Measurements from ENCODE around the gene TBC1D14. TPM values are rescaled to one million over a fixed set of nuclear protein-coding genes. Genes with fewer than 3 reads are reported as not detected.

Gene TBC1D14
- total RNA-seq, 8 experiments from 2014 or later = 35.9 to 76.1 (median 49.8) TPM

DNA sequence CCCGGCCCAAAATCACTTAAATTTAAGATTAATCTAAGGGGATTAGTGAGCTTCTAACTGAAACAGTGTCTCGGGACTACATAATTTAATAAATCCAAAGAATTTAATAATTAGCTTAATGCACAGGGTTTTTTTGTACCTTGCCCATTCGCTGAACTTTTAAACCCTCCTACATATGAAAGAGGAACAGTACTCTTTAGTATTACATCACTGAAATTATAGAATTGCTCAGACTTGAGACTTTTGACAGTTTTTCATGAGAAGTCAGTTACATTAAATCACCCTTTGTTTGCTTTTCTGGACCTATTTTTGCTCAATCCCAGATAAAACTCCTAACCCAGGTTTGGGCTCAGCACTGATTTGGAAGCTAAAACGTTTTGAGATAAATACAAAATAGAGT is 131.1 kb downstream of the TBC1D14 start:
- in situ Hi-C loops (cut with MboI; ENCODE audit: low pct_unique_long_range_greater_than_20kb in 2 of 9, low sequenced_read_pairs in 9 of 9, unreplicated experiment in 9 of 9) = loop anchor here in 1 of 9 experiments (25.0 kb wide), 1 partner anchor 328 kb away; the partner anchor contains the start of genes BLOC1S4 and MRFAP1L1
- Histone ChIP-seq H3K4me3 (no peak overlapping the region), H3K4me1 (replicated peaks in 1 of 2) (peaks cover 17 to 20% of the 10 kb centered on the region in 2 donors), H3K27ac (no peak overlapping the region)
- no peak for ATAC-seq (replicated peaks in 6 of 8)
- WGBS, 10 experiments = 40 to 100% (median 79%) methylated on average over 1 to 4 of the region's 4 CpGs

DNA sequence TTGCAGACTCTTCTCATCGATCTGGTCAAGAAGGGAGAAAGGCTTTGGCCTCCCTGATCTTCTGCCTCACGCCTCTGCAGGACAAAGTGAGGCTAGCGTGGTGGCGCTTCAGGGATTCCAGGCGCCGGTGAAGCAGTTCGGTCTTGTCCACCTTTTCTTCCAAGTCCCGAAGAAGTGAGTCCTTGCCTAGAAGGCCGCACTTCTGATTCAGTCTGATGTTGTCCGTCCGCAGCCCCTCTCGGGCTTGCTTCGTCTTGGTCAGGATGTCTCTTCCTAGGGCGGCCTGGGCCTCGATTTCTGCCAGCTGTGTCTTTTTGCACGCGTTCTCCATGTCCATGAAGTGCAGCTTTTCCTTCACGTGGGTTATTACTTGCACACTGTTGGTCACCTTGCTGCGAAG is 131.6 kb downstream of the TBC1D14 start:
- Histone ChIP-seq H3K4me1 (replicated peaks in 1 of 2) (peaks cover 19 to 21% of the 10 kb centered on the region in 2 donors), H3K27ac (no peak overlapping the region), H3K4me3 (no peak overlapping the region)
- WGBS, 10 experiments = 29 to 100% (median 92%) methylated on average over 1 to 11 of the region's 19 CpGs; no CpG with 5 or more reads in 1 of the 10 experiments
- ATAC-seq (replicated peaks in 6 of 8) = no peak
- in situ Hi-C loops (cut with MboI; ENCODE audit: low pct_unique_long_range_greater_than_20kb in 2 of 9, low sequenced_read_pairs in 9 of 9, unreplicated experiment in 9 of 9) = loop anchor here in 1 of 9 experiments (25.0 kb wide), 1 partner anchor 329 kb away; the partner anchor contains the start of genes BLOC1S4 and MRFAP1L1

GRCh38 chr4:7041801-7042502 is 132.3 kb downstream of the TBC1D14 start:
- no peak for ATAC-seq (replicated peaks in 6 of 8)
- in situ Hi-C loops (cut with MboI; ENCODE audit: low pct_unique_long_range_greater_than_20kb in 2 of 9, low sequenced_read_pairs in 9 of 9, unreplicated experiment in 9 of 9) = loop anchor here in 1 of 9 experiments (25.0 kb wide), 1 partner anchor 330 kb away; the partner anchor contains the start of genes BLOC1S4 and MRFAP1L1
- 33 to 71% (median 47%) methylated on average over 3 to 20 of the region's 42 CpGs; no CpG with 5 or more reads in 3 of the 10 experiments for WGBS, 10 experiments
- Histone ChIP-seq H3K4me3 (peak overlapping the region; percentile 44 to 89 (median 66)), H3K27ac (peak overlapping the region in 1 of 2 donors; percentile 76), H3K4me1 (replicated peaks in 1 of 2) (peaks cover 19 to 21% of the 10 kb centered on the region in 2 donors)

DNA sequence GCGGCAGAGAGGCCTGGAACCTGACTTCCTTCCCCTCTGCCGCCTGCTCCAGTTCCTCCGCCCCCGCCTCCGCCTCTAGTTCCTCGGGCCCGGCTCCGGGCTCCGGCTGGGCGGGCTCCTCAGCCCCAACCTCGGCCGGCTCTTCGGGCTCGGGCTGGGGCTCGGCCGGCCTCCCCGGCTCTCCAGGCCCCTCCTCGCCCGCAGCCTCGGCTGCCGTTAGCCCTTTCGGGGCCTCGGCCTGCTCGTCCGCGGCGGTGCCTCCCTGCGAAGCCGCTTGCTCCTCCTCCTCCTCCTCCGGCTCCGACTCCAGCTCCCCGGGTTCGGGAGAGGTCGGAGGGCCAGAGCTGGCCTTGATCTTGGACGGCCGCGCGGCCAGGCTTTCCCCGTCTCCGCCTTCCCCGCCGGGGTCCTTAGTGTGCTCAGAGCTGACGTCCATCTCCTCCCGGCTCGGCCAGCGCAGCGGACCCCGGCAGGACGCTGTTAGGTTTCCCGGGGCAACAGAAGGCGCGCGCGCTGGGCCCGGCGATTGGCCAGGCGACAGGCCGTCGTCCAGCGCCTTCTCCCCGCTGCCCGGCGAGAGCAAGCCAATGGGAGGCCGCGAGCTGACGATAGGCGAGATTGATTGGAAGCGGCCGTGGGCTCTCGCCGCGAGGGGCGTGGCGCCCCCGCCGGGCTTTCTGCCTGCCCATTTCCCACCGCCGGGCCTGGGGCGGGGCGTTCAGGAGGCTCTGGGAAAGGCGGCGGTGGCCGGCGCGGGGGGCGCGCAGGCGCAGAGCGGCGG is 133.1 kb downstream of the TBC1D14 start:
- WGBS, 10 experiments = 0 to 1% (median 0%) methylated on average over 1 to 18 of the region's 90 CpGs; no CpG with 5 or more reads in 6 of the 10 experiments
- H3K4me1 ChIP-seq (replicated peaks in 1 of 2) = peaks cover 19 to 21% of the 10 kb centered on the region in 2 donors
- ATAC-seq (replicated peaks in 6 of 8) = peak; percentile 75 to 93 (median 92)
- H3K4me3 ChIP-seq = peak overlapping the region; percentile 44 to 89 (median 66)
- peak overlapping the region; percentile 5 to 76 for H3K27ac ChIP-seq
- in situ Hi-C loops (cut with MboI; ENCODE audit: low pct_unique_long_range_greater_than_20kb in 2 of 9, low sequenced_read_pairs in 9 of 9, unreplicated experiment in 9 of 9) = loop anchor here in 1 of 9 experiments (25.0 kb wide), 1 partner anchor 330 kb away; the partner anchor contains the start of genes BLOC1S4 and MRFAP1L1

- in situ Hi-C loops (cut with MboI; ENCODE audit: low pct_unique_long_range_greater_than_20kb in 2 of 9, low sequenced_read_pairs in 9 of 9, unreplicated experiment in 9 of 9) = loop anchor here in 1 of 9 experiments (25.0 kb wide), 1 partner anchor 331 kb away; the partner anchor contains the start of genes BLOC1S4 and MRFAP1L1
- 0 to 2% (median 0%) methylated on average over 1 to 10 of the region's 119 CpGs; no CpG with 5 or more reads in 7 of the 10 experiments for WGBS, 10 experiments
- ATAC-seq (replicated peaks in 6 of 8) = peak in 7 of 8 experiments; percentile 3 to 15 (median 6)
- peaks cover 19 to 21% of the 10 kb centered on the region in 2 donors for H3K4me1 ChIP-seq (replicated peaks in 1 of 2)
- H3K4me3 ChIP-seq = peak within 1 kb of the TSS; percentile 87 to 98 (median 90)
- peak within 1 kb of the TSS; percentile 88 to 93 for H3K27ac ChIP-seq
These were observed 133.9 kb downstream of the TBC1D14 start, which contains the start of gene TADA2B for GRCh38 chr4:7043284-7044136. Gene TADA2B (plus strand): TSS chr4:7043372. CDS start chr4:7043580, 208 bp downstream.

GRCh38 chr4:7044137-7044930 is 134.7 kb downstream of the TBC1D14 start:
- 0 to 57% (median 8%) methylated on average over 3 to 16 of the region's 29 CpGs; no CpG with 5 or more reads in 3 of the 10 experiments for WGBS, 10 experiments
- Histone ChIP-seq H3K4me1 (replicated peaks in 1 of 2) (peaks cover 19 to 21% of the 10 kb centered on the region in 2 donors), H3K27ac (peak overlapping the region; percentile 88 to 93), H3K4me3 (peak overlapping the region; percentile 87 to 98 (median 90))
- in situ Hi-C loops (cut with MboI; ENCODE audit: low pct_unique_long_range_greater_than_20kb in 2 of 9, low sequenced_read_pairs in 9 of 9, unreplicated experiment in 9 of 9) = loop anchor here in 1 of 9 experiments (25.0 kb wide), 1 partner anchor 332 kb away; the partner anchor contains the start of genes BLOC1S4 and MRFAP1L1
- ATAC-seq (replicated peaks in 6 of 8) = no peak

DNA sequence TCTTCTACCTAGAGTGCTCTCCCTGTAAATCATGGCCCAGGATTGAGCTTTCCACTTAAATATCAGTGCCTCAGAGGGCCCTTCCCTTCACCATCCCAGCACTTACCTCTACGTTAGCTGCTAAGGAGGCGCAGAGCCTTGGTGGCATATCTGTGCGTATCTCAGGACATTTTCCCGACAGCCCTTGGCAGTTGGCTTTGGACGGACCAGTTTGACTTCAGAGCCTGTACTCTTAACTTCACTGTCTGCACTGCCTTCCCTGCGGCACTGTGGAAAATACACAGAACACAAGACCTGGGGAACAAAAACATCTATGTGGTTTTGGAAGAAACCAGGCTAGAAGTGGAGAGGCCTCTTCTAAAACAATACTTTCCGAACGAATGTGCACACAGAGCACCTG is 135.9 kb downstream of the TBC1D14 start:
- Histone ChIP-seq H3K4me1 (replicated peaks in 1 of 2) (peaks cover 19 to 21% of the 10 kb centered on the region in 2 donors), H3K4me3 (no peak overlapping the region), H3K27ac (no peak overlapping the region)
- 14 to 100% (median 80%) methylated on average over 1 to 5 of the region's 8 CpGs; no CpG with 5 or more reads in 3 of the 10 experiments for WGBS, 10 experiments
- ATAC-seq (replicated peaks in 6 of 8) = no peak
- in situ Hi-C loops (cut with MboI; ENCODE audit: low pct_unique_long_range_greater_than_20kb in 2 of 9, low sequenced_read_pairs in 9 of 9, unreplicated experiment in 9 of 9) = loop anchor here in 1 of 9 experiments (25.0 kb wide), 1 partner anchor 333 kb away; the partner anchor contains the start of genes BLOC1S4 and MRFAP1L1

GRCh38 chr4:7045961-7046921 is 136.6 kb downstream of the TBC1D14 start:
- Histone ChIP-seq H3K4me1 (replicated peaks in 1 of 2) (peaks cover 19 to 21% of the 10 kb centered on the region in 2 donors), H3K27ac (no peak overlapping the region), H3K4me3 (no peak overlapping the region)
- in situ Hi-C loops (cut with MboI; ENCODE audit: low pct_unique_long_range_greater_than_20kb in 2 of 9, low sequenced_read_pairs in 9 of 9, unreplicated experiment in 9 of 9) = loop anchor here in 1 of 9 experiments (25.0 kb wide), 1 partner anchor 334 kb away; the partner anchor contains the start of genes BLOC1S4 and MRFAP1L1
- peak in 3 of 8 experiments; percentile 8 to 10 (median 9) for ATAC-seq (replicated peaks in 6 of 8)
- 5 to 93% (median 92%) methylated on average over 3 to 16 of the region's 23 CpGs; no CpG with 5 or more reads in 3 of the 10 experiments for WGBS, 10 experiments

DNA sequence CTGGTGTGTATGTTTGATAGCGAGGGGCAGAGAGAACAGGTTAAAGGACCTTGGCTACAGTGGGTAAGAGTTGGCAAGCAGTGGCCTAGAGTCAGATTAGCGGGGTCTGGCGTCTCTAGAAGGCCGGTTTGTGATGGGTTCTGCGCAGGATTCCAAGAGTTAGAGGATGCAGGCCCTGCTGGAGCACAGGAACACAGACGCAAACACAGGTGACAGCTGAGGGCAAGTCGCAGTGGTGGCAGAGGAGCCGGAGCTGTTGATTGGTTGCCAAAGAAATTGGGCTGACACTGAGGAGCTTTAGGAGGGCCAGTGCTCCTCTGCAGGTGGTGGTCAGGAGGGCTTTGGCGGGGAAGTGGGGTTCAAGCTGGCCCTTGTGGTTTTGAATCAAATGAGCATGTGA is 137.3 kb downstream of the TBC1D14 start:
- no peak for ATAC-seq (replicated peaks in 6 of 8)
- no peak overlapping the region for H3K27ac ChIP-seq
- H3K4me1 ChIP-seq (replicated peaks in 1 of 2) = peaks cover 12 to 13% of the 10 kb centered on the region in 2 donors
- no peak overlapping the region for H3K4me3 ChIP-seq
- 68 to 100% (median 97%) methylated on average over 2 to 4 of the region's 9 CpGs; no CpG with 5 or more reads in 4 of the 10 experiments for WGBS, 10 experiments
- in situ Hi-C loops (cut with MboI; ENCODE audit: low pct_unique_long_range_greater_than_20kb in 2 of 9, low sequenced_read_pairs in 9 of 9, unreplicated experiment in 9 of 9) = loop anchor here in 1 of 9 experiments (25.0 kb wide), 1 partner anchor 335 kb away; the partner anchor contains the start of genes BLOC1S4 and MRFAP1L1

GRCh38 chr4:7048642-7049041 is 139.0 kb downstream of the TBC1D14 start:
- in situ Hi-C loops (cut with MboI; ENCODE audit: low pct_unique_long_range_greater_than_20kb in 2 of 9, low sequenced_read_pairs in 9 of 9, unreplicated experiment in 9 of 9) = loop anchor here in 1 of 9 experiments (25.0 kb wide), 1 partner anchor 336 kb away; the partner anchor contains the start of genes BLOC1S4 and MRFAP1L1
- ATAC-seq (replicated peaks in 6 of 8) = no peak
- 86 to 100% (median 96%) methylated on average over 3 to 9 of the region's 12 CpGs; no CpG with 5 or more reads in 3 of the 10 experiments for WGBS, 10 experiments
- peaks cover 10 to 13% of the 10 kb centered on the region in 2 donors for H3K4me1 ChIP-seq (replicated peaks in 1 of 2)
- H3K27ac ChIP-seq = no peak overlapping the region
- H3K4me3 ChIP-seq = no peak overlapping the region
